H9 (cell line): ENCODE data around the gene BAIAP2. TPM values are rescaled to one million over a fixed set of nuclear protein-coding genes. Genes with fewer than 3 reads are reported as not detected.
"Not testable (repeated sequence)": the region's sequence is repeated elsewhere in the genome, so short reads cannot be mapped to it uniquely, and the experiment has no call there.

Experiments used
- DNase-seq: peaks from one replicate; pipeline ENCODE4 v3.0.0-alpha.2; 2017
- H2AFZ ChIP-seq: one replicate; pipeline ENCODE4 v1.6.1; 2013; ENCODE audit warnings: mild to moderate bottlenecking, low read length, control low read depth, moderate library complexity
- H2AK5ac ChIP-seq: 2 replicates; pipeline ENCODE4 v1.6.1; 2013; ENCODE audit warnings: low read length, control low read depth, mixed read lengths; ENCODE audit not compliant: insufficient read length
- H2BK120ac ChIP-seq: one replicate; pipeline ENCODE4 v1.6.1; 2013; ENCODE audit warnings: low read depth, mild to moderate bottlenecking, low read length, control low read depth, inconsistent platforms; ENCODE audit not compliant: poor library complexity, severe bottlenecking
- H2BK12ac ChIP-seq: 2 replicates; pipeline ENCODE4 v1.6.1; 2013; ENCODE audit warnings: low read length, control low read depth, mixed read lengths, low read depth; ENCODE audit not compliant: insufficient read length
- H2BK15ac ChIP-seq: 2 replicates; pipeline ENCODE4 v1.6.1; 2013; ENCODE audit warnings: low read depth, low read length, control low read depth
- H2BK20ac ChIP-seq: one replicate; pipeline ENCODE4 v1.6.1; 2013; ENCODE audit warnings: low read depth, mild to moderate bottlenecking, low read length, control low read depth, inconsistent platforms; ENCODE audit not compliant: poor library complexity, severe bottlenecking
- H2BK5ac ChIP-seq: 2 replicates; pipeline ENCODE4 v1.6.1; 2013; ENCODE audit warnings: low read length, control low read depth, mixed read lengths; ENCODE audit not compliant: insufficient read length
- H3K14ac ChIP-seq: 2 replicates; pipeline ENCODE4 v1.6.1; 2013; ENCODE audit warnings: low read length, control low read depth; ENCODE audit not compliant: insufficient read depth
- H3K18ac ChIP-seq: 2 replicates; pipeline ENCODE4 v1.6.1; 2013; ENCODE audit warnings: low read depth, mild to moderate bottlenecking, mixed read lengths, low read length, control low read depth; ENCODE audit not compliant: insufficient read length
- H3K23ac ChIP-seq: 2 replicates; pipeline ENCODE4 v1.6.1; 2013; ENCODE audit warnings: low read length, control low read depth, mixed read lengths, low read depth; ENCODE audit not compliant: insufficient read length
- H3K23me2 ChIP-seq: 2 replicates; pipeline ENCODE4 v1.6.1; 2013; ENCODE audit warnings: low read depth, mild to moderate bottlenecking, mixed read lengths, low read length, control low read depth; ENCODE audit not compliant: insufficient read length, poor library complexity, severe bottlenecking
- H3K27ac ChIP-seq: 2 replicates; pipeline ENCODE4 v1.5.1; 2013; ENCODE audit warnings: low read length, control low read depth, mixed read lengths, low read depth; ENCODE audit not compliant: insufficient read length
- H3K27me3 ChIP-seq: 2 replicates; pipeline ENCODE4 v1.6.1; 2013; ENCODE audit warnings: low read length, control low read depth, inconsistent platforms; ENCODE audit not compliant: insufficient read depth
- H3K4ac ChIP-seq: 2 replicates; pipeline ENCODE4 v1.6.1; 2013; ENCODE audit warnings: low read depth, mild to moderate bottlenecking, control low read depth, inconsistent platforms, low read length, moderate library complexity
- H3K4me1 ChIP-seq: 2 replicates; pipeline ENCODE4 v1.6.1; 2013; ENCODE audit warnings: low read length, control low read depth, inconsistent platforms; ENCODE audit not compliant: insufficient read depth
- H3K4me2 ChIP-seq: 2 replicates; pipeline ENCODE4 v1.6.1; 2013; ENCODE audit warnings: low read length, control low read depth, mixed read lengths; ENCODE audit not compliant: insufficient read length, insufficient read depth
- H3K56ac ChIP-seq: 2 replicates; pipeline ENCODE4 v1.6.1; 2013; ENCODE audit warnings: low read depth, mild to moderate bottlenecking, mixed read lengths, low read length, control low read depth; ENCODE audit not compliant: insufficient read length
- H3K79me1 ChIP-seq: 2 replicates; pipeline ENCODE4 v1.6.1; 2013; ENCODE audit warnings: low read depth, mild to moderate bottlenecking, moderate library complexity, low read length, control low read depth, inconsistent platforms; ENCODE audit not compliant: insufficient read depth, poor library complexity, severe bottlenecking
- H3K79me2 ChIP-seq: 2 replicates; pipeline ENCODE4 v1.6.1; 2013; ENCODE audit warnings: low read length, control low read depth, inconsistent platforms; ENCODE audit not compliant: insufficient read depth
- H3K9ac ChIP-seq: 2 replicates; pipeline ENCODE4 v1.6.1; 2013; ENCODE audit warnings: low read length, control low read depth, mixed read lengths; ENCODE audit not compliant: insufficient read length; ENCODE audit errors: extremely low read depth
- H3K9me3 ChIP-seq: one replicate; pipeline ENCODE4 v1.6.1; 2013; ENCODE audit warnings: low read depth, low read length, inconsistent platforms; ENCODE audit not compliant: control insufficient read depth
- H3T11ph ChIP-seq: one replicate; pipeline ENCODE4 v1.6.1; 2013; ENCODE audit warnings: mild to moderate bottlenecking, low read length, control low read depth, inconsistent platforms
- H4K20me1 ChIP-seq: one replicate; pipeline ENCODE4 v1.6.1; 2013; ENCODE audit not compliant: control insufficient read depth, insufficient read length, insufficient read depth
- H4K5ac ChIP-seq: 2 replicates; pipeline ENCODE4 v1.6.1; 2013; ENCODE audit warnings: low read depth, mild to moderate bottlenecking, mixed read lengths, low read length, control low read depth; ENCODE audit not compliant: insufficient read length
- H4K8ac ChIP-seq: replicated peaks from 2 replicates; pipeline ENCODE4 v1.6.1; 2013; ENCODE audit warnings: low read length, control low read depth, mixed read lengths, low read depth; ENCODE audit not compliant: insufficient read length
- H4K91ac ChIP-seq: 2 replicates; pipeline ENCODE4 v1.6.1; 2013; ENCODE audit warnings: low read depth, mild to moderate bottlenecking, moderate library complexity, mixed read lengths, low read length, control low read depth; ENCODE audit not compliant: insufficient read length
- H3K27ac Mint-ChIP-seq, 3 experiments: 2 replicates in 2 of 3; 3 replicates in 1 of 3; pipeline ENCODE4 v1.8.0; 2020 to 2021; ENCODE audit warnings: mixed read lengths in 3 of 3, mild to moderate bottlenecking in 1 of 3, moderate library complexity in 1 of 3
- H3K27me3 Mint-ChIP-seq: 2 replicates; pipeline ENCODE4 v1.8.0; 2021; ENCODE audit warnings: low read depth, mild to moderate bottlenecking, moderate library complexity, mixed read lengths
- H3K36me3 Mint-ChIP-seq, 3 experiments: 2 replicates in 2 of 3; 3 replicates in 1 of 3; pipeline ENCODE4 v1.8.0; 2020 to 2021; ENCODE audit warnings: low read depth in 3 of 3, mixed read lengths in 3 of 3; ENCODE audit not compliant: insufficient read depth in 1 of 3
- H3K4me1 Mint-ChIP-seq, 2 experiments: 2 replicates each; pipeline ENCODE4 v1.8.0; 2020; ENCODE audit warnings: mixed read lengths in 2 of 2
- H3K4me3 Mint-ChIP-seq, 2 experiments: 2 replicates in 1 of 2; 3 replicates in 1 of 2; pipeline ENCODE4 v1.8.0; 2020 to 2021; ENCODE audit warnings: mild to moderate bottlenecking in 2 of 2, mixed read lengths in 2 of 2, moderate library complexity in 1 of 2
- H3K9me3 Mint-ChIP-seq, 2 experiments: 2 replicates in 1 of 2; 3 replicates in 1 of 2; pipeline ENCODE4 v1.8.0; 2020; ENCODE audit warnings: mild to moderate bottlenecking in 2 of 2, mixed read lengths in 2 of 2, moderate library complexity in 1 of 2
- CTCF ChIP-seq: fragments of 200-600 bp; sonication (generic); conservative IDR thresholded peaks from 3 replicates; pipeline ENCODE4 v1.8.0; 2021; ENCODE audit warnings: antibody characterized with exemption, mild to moderate bottlenecking
- WGBS: extraction: QIAGEN DNeasy Blood & Tissue Kit; methylation state at CpG from one replicate; pipeline ENCODE4 v1.1.7; 2013; ENCODE audit warnings: missing lambda C conversion rate, low lambda C conversion rate, mixed read lengths; ENCODE audit not compliant: insufficient read length; ENCODE audit errors: extremely low coverage; 5-methylcytosine and 5-hydroxymethylcytosine counted together
- total RNA-seq: library from RNA; stranded (reverse); gene quantifications from 2 replicates; pipeline ENCODE4 v1.2.1, GENCODE V29; 2021

Gene BAIAP2
- total RNA-seq, 1 experiment from 2014 or later, result 27.8 TPM

- peaks cover 2% of the 10 kb centered on the region; the same call in 1 of the 2 replicates for H3K27me3 ChIP-seq
- H3K9me3 Mint-ChIP-seq, result peaks cover 0 to 3% of the 10 kb centered on the region in 2 experiments; a peak in 2 of 5 replicates
- H3K79me2 ChIP-seq, result no peaks in the 10 kb centered on the region
- H3K14ac ChIP-seq, result no peak overlapping the region
- H3K4me2 ChIP-seq, result no peak overlapping the region
- no peak overlapping the region for H2BK12ac ChIP-seq
- no peaks in the 10 kb centered on the region for H4K20me1 ChIP-seq
- H3K36me3 Mint-ChIP-seq, result peaks cover 0 to 12% (median 2%) of the 10 kb centered on the region in 3 experiments; a peak in 4 of 7 replicates
- no peak overlapping the region for H3T11ph ChIP-seq
- no peak overlapping the region for H4K8ac ChIP-seq
- H3K9me3 ChIP-seq, result no peaks in the 10 kb centered on the region
- no CpG with 5 or more reads among the region's 11 CpGs for whole genome bisulfite sequencing
- H3K9ac ChIP-seq, result no peak overlapping the region
- peaks cover 4% of the 10 kb centered on the region; the same call in 1 of the 2 replicates for H3K4me1 ChIP-seq
- H3K4me3 Mint-ChIP-seq, result no peak overlapping the region
- peaks cover 5% of the 10 kb centered on the region for H3K23me2 ChIP-seq
- no peak overlapping the region for H3K27ac ChIP-seq
- no peak overlapping the region for H4K91ac ChIP-seq
- H4K5ac ChIP-seq, result no peak overlapping the region
- no peak overlapping the region for H3K27ac Mint-ChIP-seq
- no peak for TF ChIP-seq CTCF
- H2BK20ac ChIP-seq, result no peak overlapping the region
- peaks cover 26% of the 10 kb centered on the region for H3K27me3 Mint-ChIP-seq
- no peak overlapping the region for H3K4ac ChIP-seq
- H3K18ac ChIP-seq, result no peak overlapping the region
- no peak overlapping the region for H2BK5ac ChIP-seq
- no peak for DNase-seq
- no peak overlapping the region for H3K23ac ChIP-seq
- H3K56ac ChIP-seq, result no peak overlapping the region
- no peak overlapping the region for H2AK5ac ChIP-seq
- H3K4me1 Mint-ChIP-seq, result peaks cover 18 to 21% of the 10 kb centered on the region in 2 experiments
- no peak overlapping the region for H2BK15ac ChIP-seq
- no peak overlapping the region for H2BK120ac ChIP-seq
- H3K79me1 ChIP-seq, result no peaks in the 10 kb centered on the region
- no peak overlapping the region for H2AFZ ChIP-seq
Measured at GRCh38 chr17:81029859-81030258, 5.1 kb upstream of the BAIAP2 start.

GRCh38 chr17:81030312-81030711, 4.6 kb upstream of the BAIAP2 start:
- no CpG with 5 or more reads among the region's 9 CpGs for WGBS
- H3K4me1 Mint-ChIP-seq, result peaks cover 18 to 21% of the 10 kb centered on the region in 2 experiments
- not testable (repeated sequence) for H3K27ac Mint-ChIP-seq

More at GRCh38 chr17:81030312-81030711, 4.6 kb upstream of the BAIAP2 start:
- not testable (repeated sequence) for H4K91ac ChIP-seq, H3K4me1 ChIP-seq, H2BK120ac ChIP-seq, H2BK12ac ChIP-seq, H3K4ac ChIP-seq, H2BK20ac ChIP-seq, H3K56ac ChIP-seq, H3K14ac ChIP-seq, H3K4me3 Mint-ChIP-seq, H3T11ph ChIP-seq, H3K79me2 ChIP-seq, H4K5ac ChIP-seq, H3K9me3 ChIP-seq, H3K23me2 ChIP-seq, DNase-seq, H2AK5ac ChIP-seq, H2BK5ac ChIP-seq, H2AFZ ChIP-seq, H3K9me3 Mint-ChIP-seq, H3K18ac ChIP-seq, H2BK15ac ChIP-seq, H3K27me3 ChIP-seq, H4K8ac ChIP-seq, H3K9ac ChIP-seq, H3K27ac ChIP-seq, H3K23ac ChIP-seq, H3K79me1 ChIP-seq, H3K4me2 ChIP-seq, H4K20me1 ChIP-seq
- Mint-ChIP-seq H3K27me3 (peaks cover 22% of the 10 kb centered on the region), H3K36me3 (peaks cover 0 to 12% (median 2%) of the 10 kb centered on the region in 3 experiments; a peak in 4 of 7 replicates)
